ENCODE data around the gene TRUB1. TPM values are rescaled to one million over a fixed set of nuclear protein-coding genes. Genes with fewer than 3 reads are reported as not detected.

TRUB1 gene
- total and polyA plus RNA-seq, 2 donors (not counting 3 experiments of a cell fraction or from before 2014, with no cell fraction given), result 4.6 to 16.7 TPM

- no peak for FAIRE-seq
- Histone ChIP-seq H3K4me3 (replicated peaks in 1 of 3; ENCODE audit: insufficient read depth in 1 of 3, low read depth in 1 of 3, low read length in 3 of 3) (no peak overlapping the region), H3K27ac (ENCODE audit: insufficient read depth, low read depth, low read length) (no peak overlapping the region), H3K4me1 (ENCODE audit: control insufficient read depth, extremely low read depth, insufficient read depth, low read length) (no peaks in the 10 kb centered on the region), H3K27me3 (ENCODE audit: control insufficient read depth in 2 of 2, insufficient read depth in 2 of 2, low read length in 2 of 2) (no peaks in the 10 kb centered on the region), H4K20me1 (replicated peaks; ENCODE audit: control insufficient read depth, extremely low read depth, insufficient read depth, low read length) (peaks cover 3% of the 10 kb centered on the region), H2AFZ (ENCODE audit: low read depth, low read length) (no peak overlapping the region), H3K9ac (replicated peaks; ENCODE audit: extremely low read depth, insufficient read depth, low read length) (no peak overlapping the region), H3K36me3 (ENCODE audit: control insufficient read depth in 2 of 2, extremely low read depth in 1 of 2, insufficient read depth in 2 of 2, low read length in 2 of 2) (no peaks in the 10 kb centered on the region), H3K9me1 (replicated peaks; ENCODE audit: control insufficient read depth, extremely low read depth, insufficient read depth, low read length) (no peaks in the 10 kb centered on the region), H3K79me2 (ENCODE audit: control insufficient read depth, insufficient read depth, low read length) (peaks cover 19% of the 10 kb centered on the region), H3K4me2 (ENCODE audit: insufficient read depth, low read length) (no peak overlapping the region), H3K9me3 (replicated peaks; ENCODE audit: control insufficient read depth, insufficient read depth, low read length) (no peaks in the 10 kb centered on the region)
- TF ChIP-seq EZH2 (IDR thresholded peaks at IDR 0.05; ENCODE audit: borderline replicate concordance, low read depth, low read length, severe bottlenecking), result no peak
- no peak for TF ChIP-seq JUN (IDR thresholded peaks at IDR 0.05; ENCODE audit: borderline replicate concordance, insufficient read depth, insufficient read length, low read depth)
- no peak for TF ChIP-seq POLR2AphosphoS5 (IDR thresholded peaks at IDR 0.05; ENCODE audit: insufficient read depth, low read depth, low read length)
- no peak for TF ChIP-seq MAX (IDR thresholded peaks at IDR 0.05; ENCODE audit: insufficient read depth, insufficient read length)
- TF ChIP-seq, protein P1, sequence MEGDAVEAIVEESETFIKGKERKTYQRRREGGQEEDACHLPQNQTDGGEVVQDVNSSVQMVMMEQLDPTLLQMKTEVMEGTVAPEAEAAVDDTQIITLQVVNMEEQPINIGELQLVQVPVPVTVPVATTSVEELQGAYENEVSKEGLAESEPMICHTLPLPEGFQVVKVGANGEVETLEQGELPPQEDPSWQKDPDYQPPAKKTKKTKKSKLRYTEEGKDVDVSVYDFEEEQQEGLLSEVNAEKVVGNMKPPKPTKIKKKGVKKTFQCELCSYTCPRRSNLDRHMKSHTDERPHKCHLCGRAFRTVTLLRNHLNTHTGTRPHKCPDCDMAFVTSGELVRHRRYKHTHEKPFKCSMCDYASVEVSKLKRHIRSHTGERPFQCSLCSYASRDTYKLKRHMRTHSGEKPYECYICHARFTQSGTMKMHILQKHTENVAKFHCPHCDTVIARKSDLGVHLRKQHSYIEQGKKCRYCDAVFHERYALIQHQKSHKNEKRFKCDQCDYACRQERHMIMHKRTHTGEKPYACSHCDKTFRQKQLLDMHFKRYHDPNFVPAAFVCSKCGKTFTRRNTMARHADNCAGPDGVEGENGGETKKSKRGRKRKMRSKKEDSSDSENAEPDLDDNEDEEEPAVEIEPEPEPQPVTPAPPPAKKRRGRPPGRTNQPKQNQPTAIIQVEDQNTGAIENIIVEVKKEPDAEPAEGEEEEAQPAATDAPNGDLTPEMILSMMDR (IDR thresholded peaks at IDR 0.05; ENCODE audit: extremely low read depth in 1 of 2, insufficient read depth in 1 of 2, low read depth in 1 of 2, low read length in 2 of 2), result no peak
- TF ChIP-seq POLR2A (IDR thresholded peaks at IDR 0.05; ENCODE audit: low read depth, low read length), result no peak
- no peak for TF ChIP-seq FOS (IDR thresholded peaks at IDR 0.05; ENCODE audit: borderline replicate concordance, insufficient read depth, low read length)
- no peak for TF ChIP-seq GATA2 (IDR thresholded peaks at IDR 0.05; ENCODE audit: insufficient read depth, insufficient read length, low read depth, low read length)
- no peak for TF ChIP-seq MYC (IDR thresholded peaks at IDR 0.05; ENCODE audit: low read depth, low read length)
- no peak for DNase-seq (ENCODE audit: low read depth, low spot score)
- intact Hi-C loops (cut with micrococcal nuclease) (no loop called here), dilution Hi-C loops (cut with MboI; ENCODE audit: extremely low pct_ligation_motif_present, low sequenced_read_pairs) (no loop called here)
- CTCF ChIA-PET, result no interaction called here
- POLR2A ChIA-PET, result no interaction called here
- no TSS peak for BruUV-seq (replicated peaks)
Measured at GRCh38 chr10:114962441-114962840, 24.4 kb downstream of the TRUB1 start.
